ENCODE measurements around the gene CAPN5. TPM values are rescaled to one million over a fixed set of nuclear protein-coding genes. Genes with fewer than 3 reads are reported as not detected.
A peak's percentile ranks its signal among the peaks of the same experiment; 100 is the strongest.

The CAPN5 gene
- total RNA-seq, 1 donor from 2014 or later = 4.0 TPM

DNA sequence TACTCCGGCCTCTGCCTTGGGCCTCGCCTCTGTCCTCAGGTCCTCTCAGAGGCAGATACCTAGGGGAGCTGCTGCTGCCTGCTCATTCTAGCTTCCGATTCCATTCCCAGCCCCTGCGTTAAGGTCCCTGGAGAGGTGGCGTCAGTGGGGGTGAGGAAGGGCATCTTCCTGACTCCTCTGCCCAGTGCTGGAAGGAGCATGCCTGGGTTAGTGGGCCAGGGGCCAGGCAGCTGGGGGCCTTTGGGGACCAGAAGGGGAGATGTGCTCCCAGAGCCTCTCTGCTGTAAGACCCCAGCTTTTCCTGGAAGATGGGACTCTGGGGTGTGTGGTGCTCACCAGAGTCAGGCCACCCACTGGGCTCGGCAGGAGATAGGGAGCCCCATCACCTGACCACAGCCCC lies 57.7 kb downstream of the CAPN5 start:
- no peak for DNase-seq (ENCODE audit: low spot score)
- intact Hi-C loops (cut with DNase I) = no loop called here

GRCh38 chr11:77125191-77125590 lies 58.4 kb downstream of the CAPN5 start:
- DNase-seq (ENCODE audit: low spot score) = no peak

DNA sequence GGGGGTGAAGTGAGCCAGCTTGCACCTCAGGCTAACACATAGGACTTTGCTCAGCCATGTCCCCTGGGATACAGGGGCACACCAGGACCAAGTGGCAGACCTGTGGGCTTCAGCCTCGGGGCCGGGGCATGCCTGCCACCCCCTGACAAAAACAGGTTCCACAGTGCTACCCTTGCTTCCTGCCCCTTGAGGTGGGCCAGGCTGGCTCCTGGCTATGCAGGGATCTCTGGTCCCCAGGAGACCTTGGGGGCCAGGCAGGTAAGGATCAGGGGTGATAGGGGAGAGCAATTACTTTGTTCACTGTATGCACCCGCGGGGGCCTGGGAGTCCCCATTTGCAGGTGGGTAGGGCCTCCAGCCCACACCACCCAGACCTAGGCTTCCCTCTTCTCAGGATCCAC lies 58.9 kb downstream of the CAPN5 start:
- intact Hi-C loops (cut with DNase I) = loop anchor here (5.0 kb wide), 1 partner anchor 422 kb away; no protein-coding TSS in a partner anchor
- no peak for DNase-seq (ENCODE audit: low spot score)

More at GRCh38 chr11:77125191-77125590, 58.4 kb downstream of the CAPN5 start:
- intact Hi-C loops (cut with DNase I) = loop anchor here (5.0 kb wide), 1 partner anchor 422 kb away; no protein-coding TSS in a partner anchor

- intact Hi-C loops (cut with DNase I) = loop anchor here (5.0 kb wide), 1 partner anchor 421 kb away; no protein-coding TSS in a partner anchor
- DNase-seq (ENCODE audit: low spot score) = no peak
These were observed 59.5 kb downstream of the CAPN5 start for GRCh38 chr11:77126156-77126775.

GRCh38 chr11:77126861-77127234 lies 60.1 kb downstream of the CAPN5 start:
- intact Hi-C loops (cut with DNase I) = loop anchor here (1.0 to 5.0 kb wide), 3 partner anchors 27 to 420 kb away; no protein-coding TSS in a partner anchor
- DNase-seq (ENCODE audit: low spot score) = no peak

DNA sequence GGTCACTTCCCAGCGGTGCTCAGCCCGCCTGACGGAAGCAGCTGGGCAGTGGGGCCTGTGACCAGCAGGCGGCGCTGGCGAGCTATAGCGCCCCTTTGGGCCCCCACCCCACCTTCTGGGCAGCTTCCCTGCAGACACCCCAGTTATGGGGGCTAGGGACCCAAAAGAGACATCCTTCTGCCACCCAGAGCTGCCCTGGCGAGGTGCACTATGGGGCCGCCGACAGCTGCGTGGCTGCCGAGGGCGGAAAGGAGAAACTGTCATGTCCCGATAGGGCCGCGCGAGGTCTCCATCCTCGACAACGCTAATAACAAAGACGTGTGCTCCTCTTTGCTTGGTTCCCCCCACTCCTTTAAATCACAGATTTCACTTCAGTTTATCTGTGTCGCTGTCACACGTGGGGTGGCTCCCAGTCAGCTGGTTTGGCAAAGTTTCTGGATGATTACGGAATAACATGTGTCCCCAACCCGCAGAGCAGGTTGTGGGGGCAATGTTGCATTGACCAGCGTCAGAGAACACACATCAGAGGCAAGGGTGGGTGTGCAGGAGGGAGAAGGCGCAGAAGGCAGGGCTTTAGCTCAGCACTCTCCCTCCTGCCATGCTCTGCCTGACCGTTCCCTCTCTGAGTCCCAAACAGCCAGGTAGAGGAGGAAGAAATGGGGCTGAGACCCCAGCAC lies 60.6 kb downstream of the CAPN5 start:
- intact Hi-C loops (cut with DNase I) = loop anchor here (1.0 to 5.0 kb wide), 3 partner anchors 27 to 420 kb away; no protein-coding TSS in a partner anchor
- DNase-seq (ENCODE audit: low spot score) = no peak

DNA sequence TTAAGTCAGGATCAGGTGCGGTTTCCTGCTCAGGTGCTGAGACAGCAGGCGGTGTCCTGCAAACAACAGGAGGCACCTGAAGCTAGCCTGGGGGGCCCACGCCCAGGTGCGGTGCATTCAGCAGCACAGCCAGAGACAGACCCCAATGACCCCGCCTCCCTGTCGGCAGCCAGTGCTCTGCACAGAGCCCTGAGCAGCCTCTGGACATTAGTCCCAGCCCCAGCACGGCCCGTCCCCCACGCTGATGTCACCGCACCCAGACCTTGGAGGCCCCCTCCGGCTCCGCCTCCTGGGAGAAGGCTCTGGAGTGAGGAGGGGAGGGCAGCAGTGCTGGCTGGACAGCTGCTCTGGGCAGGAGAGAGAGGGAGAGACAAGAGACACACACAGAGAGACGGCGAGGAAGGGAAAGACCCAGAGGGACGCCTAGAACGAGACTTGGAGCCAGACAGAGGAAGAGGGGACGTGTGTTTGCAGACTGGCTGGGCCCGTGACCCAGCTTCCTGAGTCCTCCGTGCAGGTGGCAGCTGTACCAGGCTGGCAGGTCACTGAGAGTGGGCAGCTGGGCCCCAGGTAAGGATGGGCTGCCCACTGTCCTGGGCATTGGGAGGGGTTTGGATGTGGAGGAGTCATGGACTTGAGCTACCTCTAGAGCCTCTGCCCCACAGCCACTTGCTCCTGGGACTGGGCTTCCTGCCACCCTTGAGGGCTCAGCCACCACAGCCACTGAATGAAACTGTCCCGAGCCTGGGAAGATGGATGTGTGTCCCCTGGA lies 61.3 kb downstream of the CAPN5 start, which contains the start of gene MYO7A:
Gene MYO7A, plus strand, starts transcription at position 327 of the 772 bp plus-strand sequence. CDS start 2,389 bp downstream, outside the sequence.
- no peak for DNase-seq (ENCODE audit: low spot score)
- intact Hi-C loops (cut with DNase I) = loop anchor here (1.0 to 5.0 kb wide), 3 partner anchors 26 to 419 kb away; no protein-coding TSS in a partner anchor

DNA sequence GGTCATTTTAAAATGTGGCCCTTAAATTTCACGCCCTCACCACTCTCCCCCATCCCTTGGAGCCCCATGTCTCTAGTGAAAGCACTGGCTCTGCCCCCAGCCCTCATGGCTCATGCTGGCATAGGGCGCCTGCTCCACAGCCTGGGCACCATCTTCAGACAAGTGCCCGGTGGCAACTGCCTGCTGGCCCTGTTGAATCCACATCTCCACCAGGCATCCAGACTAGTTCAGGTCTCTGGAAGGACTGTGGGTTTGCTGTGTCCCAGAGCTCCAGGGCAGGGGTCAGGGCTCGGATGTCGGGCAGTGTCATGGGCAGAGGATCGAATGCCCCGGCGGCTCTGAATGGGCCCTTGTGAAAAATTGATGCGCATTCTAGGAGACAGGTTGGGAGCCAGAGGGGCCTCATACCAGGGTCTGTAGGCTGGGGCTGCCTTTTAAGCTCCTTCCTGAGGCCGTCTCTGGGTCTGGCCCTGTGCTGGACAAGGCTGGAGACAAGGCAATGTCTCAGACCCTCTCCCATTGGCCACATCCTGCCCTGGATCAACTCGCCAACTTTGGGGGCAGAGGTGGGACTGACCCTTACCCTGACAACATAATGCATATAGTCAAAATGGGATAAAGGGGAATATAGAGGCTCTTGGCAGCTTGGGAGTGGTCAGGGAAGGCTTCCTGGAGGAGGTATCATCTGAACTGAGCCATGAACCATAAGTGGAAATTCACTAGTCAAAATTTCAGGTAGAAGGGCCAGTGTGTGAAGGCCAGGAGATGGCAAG lies 62.5 kb downstream of the CAPN5 start:
- intact Hi-C loops (cut with DNase I) = loop anchor here (5.0 kb wide), 1 partner anchor 418 kb away; no protein-coding TSS in a partner anchor
- no peak for DNase-seq (ENCODE audit: low spot score)

GRCh38 chr11:77129842-77130756 lies 63.3 kb downstream of the CAPN5 start:
- intact Hi-C loops (cut with DNase I) = loop anchor here (5.0 kb wide), 1 partner anchor 417 kb away; no protein-coding TSS in a partner anchor
- no peak for DNase-seq (ENCODE audit: low spot score)

GRCh38 chr11:77130763-77131513 lies 64.2 kb downstream of the CAPN5 start:
- intact Hi-C loops (cut with DNase I) = no loop called here
- peak; percentile 85 for DNase-seq (ENCODE audit: low spot score)

DNA sequence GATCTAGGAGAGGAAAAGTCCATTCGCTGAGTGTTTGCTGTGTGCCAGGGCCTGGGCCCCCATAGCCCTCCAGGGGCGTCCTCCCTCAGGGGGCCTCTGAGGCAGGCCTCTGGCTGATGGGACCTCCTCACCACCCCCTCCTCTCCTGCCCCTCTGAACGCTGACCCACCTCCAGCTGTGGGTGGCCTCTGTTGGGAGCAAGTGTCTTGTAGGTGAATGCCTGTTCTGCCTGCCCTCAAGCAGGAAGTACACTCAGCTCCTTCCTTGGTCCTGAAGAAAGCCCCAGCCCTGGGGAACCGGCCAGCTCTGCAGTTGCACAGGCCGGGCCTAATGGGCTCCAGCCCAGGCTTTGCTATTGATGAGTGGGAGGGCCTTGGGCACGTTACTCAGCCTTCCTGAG lies 64.8 kb downstream of the CAPN5 start:
- intact Hi-C loops (cut with DNase I) = no loop called here
- no peak for DNase-seq (ENCODE audit: low spot score)

- no peak for DNase-seq (ENCODE audit: low spot score)
- intact Hi-C loops (cut with DNase I) = no loop called here
These were observed 68.3 kb downstream of the CAPN5 start for GRCh38 chr11:77135069-77135468.

GRCh38 chr11:77136074-77136473 lies 69.3 kb downstream of the CAPN5 start:
- DNase-seq (ENCODE audit: low spot score) = no peak
- intact Hi-C loops (cut with DNase I) = no loop called here

- DNase-seq (ENCODE audit: low spot score) = no peak
- intact Hi-C loops (cut with DNase I) = no loop called here
These were observed 70.1 kb downstream of the CAPN5 start for GRCh38 chr11:77136784-77137420.

DNA sequence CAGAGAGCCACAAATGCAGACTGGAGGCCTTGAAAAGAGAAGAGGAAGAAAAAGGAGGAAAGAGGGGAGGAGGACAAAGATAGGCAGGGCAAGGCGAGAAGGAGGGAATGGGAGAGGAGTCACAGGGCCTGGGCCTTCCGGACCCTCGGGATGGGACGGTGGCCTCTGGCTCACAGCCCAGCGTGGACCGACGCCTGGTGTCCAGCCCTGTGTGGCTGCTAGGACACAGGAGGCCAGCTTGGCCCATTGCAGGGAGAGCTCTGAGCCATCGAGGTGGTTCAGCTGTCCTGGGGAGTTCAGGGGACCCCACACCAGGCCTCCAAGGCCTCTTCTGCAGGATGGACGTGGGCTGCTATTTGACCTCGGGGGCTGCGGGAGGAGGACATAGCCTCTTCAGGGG lies 70.7 kb downstream of the CAPN5 start:
- intact Hi-C loops (cut with DNase I) = no loop called here
- DNase-seq (ENCODE audit: low spot score) = no peak

- DNase-seq (ENCODE audit: low spot score) = no peak
These were observed 71.4 kb downstream of the CAPN5 start for GRCh38 chr11:77138106-77138649.

GRCh38 chr11:77139201-77139600 lies 72.4 kb downstream of the CAPN5 start:
- intact Hi-C loops (cut with DNase I) = no loop called here
- no peak for DNase-seq (ENCODE audit: low spot score)

More at GRCh38 chr11:77138106-77138649, 71.4 kb downstream of the CAPN5 start:
- intact Hi-C loops (cut with DNase I) = no loop called here

Data from cardiac septum (tissue), 1 donor.